Stimulated activated CD8-positive, alpha-beta memory T cell treated with anti-CD3 and anti-CD28 coated beads, Interleukin-4, amount 100 ng/mL, for 24 hours (primary cell): ENCODE measurements around the gene RHEBL1.
"Not testable (repeated sequence)": the region's sequence is repeated elsewhere in the genome, so short reads cannot be mapped to it uniquely, and the experiment has no call there.

ENCODE experiments used
- DNase-seq: peaks from one replicate; pipeline ENCODE4 v3.0.0-alpha.2; 2020; ENCODE audit warnings: low read depth

Gene RHEBL1

GRCh38 chr12:49089821-49090773 lies 20.3 kb upstream of the RHEBL1 start:
- DNase-seq: no peak

GRCh38 chr12:49088932-49089330 lies 19.2 kb upstream of the RHEBL1 start:
- no peak for DNase-seq

- peak; percentile 61 for DNase-seq
These were observed 18.6 kb upstream of the RHEBL1 start for GRCh38 chr12:49088150-49088931.

GRCh38 chr12:49086116-49086515 lies 16.3 kb upstream of the RHEBL1 start:
- DNase-seq: no peak

GRCh38 chr12:49084438-49084837 lies 14.7 kb upstream of the RHEBL1 start:
- no peak for DNase-seq

- DNase-seq: no peak
These were observed 10.0 kb upstream of the RHEBL1 start for GRCh38 chr12:49079793-49080192.

GRCh38 chr12:49070971-49071370 lies 1.2 kb upstream of the RHEBL1 start:
- no peak for DNase-seq

GRCh38 chr12:49068879-49069506 lies 786 bp downstream of the RHEBL1 start:
- DNase-seq: no peak

- no peak for DNase-seq
These were observed 3.7 kb downstream of the RHEBL1 start for GRCh38 chr12:49066120-49066519.

GRCh38 chr12:49064767-49065152 lies 5.0 kb downstream of the RHEBL1 start:
- DNase-seq: no peak

- not testable (repeated sequence) for DNase-seq
These were observed 7.9 kb downstream of the RHEBL1 start for GRCh38 chr12:49061916-49062315.

- no peak for DNase-seq
These were observed 8.6 kb downstream of the RHEBL1 start for GRCh38 chr12:49061157-49061650.

GRCh38 chr12:49060237-49061156 lies 9.3 kb downstream of the RHEBL1 start, which contains the start of gene KMT2D:
Gene KMT2D, minus strand, starts transcription at chr12:49060794. Its CDS starts 5,470 bp downstream, at chr12:49055324.
- DNase-seq: peak; percentile 84

- no peak for DNase-seq
These were observed 10.2 kb downstream of the RHEBL1 start for GRCh38 chr12:49059299-49060171.

- DNase-seq: no peak
These were observed 10.8 kb downstream of the RHEBL1 start for GRCh38 chr12:49059045-49059298.

GRCh38 chr12:49058366-49059044 lies 11.3 kb downstream of the RHEBL1 start:
- no peak for DNase-seq

- no peak for DNase-seq
These were observed 11.9 kb downstream of the RHEBL1 start for GRCh38 chr12:49057888-49058287.

- DNase-seq: no peak
These were observed 13.6 kb downstream of the RHEBL1 start for GRCh38 chr12:49055978-49056754.

GRCh38 chr12:49055092-49055491 lies 14.7 kb downstream of the RHEBL1 start:
- no peak for DNase-seq
